NT2/D1 (cell line): Measurements from ENCODE around the gene ARL6IP5.

Experiments used
- SUZ12 ChIP-seq: IDR thresholded peaks from 2 replicates; pipeline ENCODE4 v1.6.1; 2011; ENCODE audit not compliant: insufficient read length, insufficient read depth; ENCODE audit errors: extremely low read depth
- YY1 ChIP-seq: IDR thresholded peaks from 2 replicates; pipeline ENCODE4 v1.6.1; 2011; ENCODE audit not compliant: insufficient read length, insufficient read depth

- TF ChIP-seq SUZ12 (no peak), YY1 (no peak)
These were observed 41.5 kb downstream of the ARL6IP5 start for GRCh38 chr3:69126216-69126615.
